Astrocyte (in vitro differentiated cells and primary cell): ENCODE measurements around the gene MLKL. TPM values are rescaled to one million over a fixed set of nuclear protein-coding genes. Genes with fewer than 3 reads are reported as not detected.
"Not testable (repeated sequence)": the region's sequence is repeated elsewhere in the genome, so short reads cannot be mapped to it uniquely, and the experiment has no call there.

Experiments used
- DNase-seq: peaks from one replicate; pipeline ENCODE4 v3.0.0-alpha.2; 2010; ENCODE audit warnings: low read depth
- FAIRE-seq: peaks from 2 replicates; lab custom pipeline; 2011; peaks lifted over from hg19 to GRCh38; lab: Jason Lieb, UNC
- H2AFZ ChIP-seq: 2 replicates; pipeline ENCODE4 v1.6.0; 2012; ENCODE audit warnings: low read depth, low read length, inconsistent platforms
- H3K27ac ChIP-seq: 2 replicates; pipeline ENCODE4 v1.5.1; 2011; ENCODE audit warnings: low read depth, low read length, inconsistent platforms
- H3K27me3 ChIP-seq: 2 replicates; pipeline ENCODE4 v1.6.0; 2011; ENCODE audit warnings: low read length, inconsistent platforms; ENCODE audit not compliant: insufficient read depth
- H3K36me3 ChIP-seq: 2 replicates; pipeline ENCODE4 v1.5.1; 2011; ENCODE audit warnings: low read length, inconsistent platforms; ENCODE audit not compliant: insufficient read depth
- H3K4me1 ChIP-seq: 2 replicates; pipeline ENCODE4 v1.5.1; 2011; ENCODE audit warnings: low read length, inconsistent platforms; ENCODE audit not compliant: insufficient read depth
- H3K4me2 ChIP-seq: 2 replicates; pipeline ENCODE4 v1.6.0; 2012; ENCODE audit warnings: low read length, inconsistent platforms
- H3K4me3 ChIP-seq: 2 replicates; pipeline ENCODE4 v1.5.1; 2011; ENCODE audit warnings: low read depth, mild to moderate bottlenecking, low read length, inconsistent platforms; ENCODE audit not compliant: insufficient read depth
- H3K79me2 ChIP-seq: 2 replicates; pipeline ENCODE4 v1.6.0; 2012; ENCODE audit warnings: mild to moderate bottlenecking, low read length, inconsistent platforms; ENCODE audit not compliant: insufficient read depth
- H3K9ac ChIP-seq: 2 replicates; pipeline ENCODE4 v1.6.0; 2012; ENCODE audit warnings: mild to moderate bottlenecking, low read length, inconsistent platforms
- H3K9me3 ChIP-seq: 2 replicates; pipeline ENCODE4 v1.5.1; 2012; ENCODE audit warnings: low read depth, mild to moderate bottlenecking, low read length, inconsistent platforms; ENCODE audit not compliant: insufficient read depth
- H4K20me1 ChIP-seq: 2 replicates; pipeline ENCODE4 v1.6.0; 2012; ENCODE audit warnings: low read length, inconsistent platforms; ENCODE audit not compliant: insufficient read depth
- H3K27ac Mint-ChIP-seq: one replicate; pipeline ENCODE4 v1.8.0; 2021; ENCODE audit warnings: mild to moderate bottlenecking, mixed read lengths; ENCODE audit not compliant: unreplicated experiment
- H3K27me3 Mint-ChIP-seq: one replicate; pipeline ENCODE4 v1.8.0; 2021; ENCODE audit warnings: low read depth, mixed read lengths; ENCODE audit not compliant: unreplicated experiment
- H3K36me3 Mint-ChIP-seq: one replicate; pipeline ENCODE4 v1.8.0; 2021; ENCODE audit warnings: low read depth, mixed read lengths; ENCODE audit not compliant: unreplicated experiment
- H3K4me1 Mint-ChIP-seq: one replicate; pipeline ENCODE4 v1.8.0; 2021; ENCODE audit warnings: low read depth, mixed read lengths; ENCODE audit not compliant: unreplicated experiment
- H3K4me3 Mint-ChIP-seq: one replicate; pipeline ENCODE4 v1.8.0; 2021; ENCODE audit warnings: mild to moderate bottlenecking, moderate library complexity, mixed read lengths; ENCODE audit not compliant: unreplicated experiment
- H3K9me3 Mint-ChIP-seq: one replicate; pipeline ENCODE4 v1.8.0; 2021; ENCODE audit warnings: mild to moderate bottlenecking, mixed read lengths; ENCODE audit not compliant: unreplicated experiment
- EZH2 ChIP-seq: IDR thresholded peaks from 2 replicates; pipeline ENCODE4 v1.6.1; 2012; ENCODE audit warnings: mild to moderate bottlenecking, low read length, inconsistent platforms; ENCODE audit not compliant: insufficient read depth
- total RNA-seq: library from RNA; stranded (reverse); gene quantifications from 2 replicates; pipeline ENCODE4 v1.2.1, GENCODE V29; 2021
- TF ChIP-seq, protein P1 (sequence below): IDR thresholded peaks from 2 replicates; pipeline ENCODE4 v1.5.1; 2011; ENCODE audit warnings: low read depth, mild to moderate bottlenecking, inconsistent platforms, low read length, moderate library complexity; ENCODE audit not compliant: insufficient read depth

The MLKL gene
- total RNA-seq, 1 donor from 2014 or later: 6.2 TPM

- Mint-ChIP-seq H3K27me3 (peaks cover 24% of the 10 kb centered on the region), H3K27ac (no peak overlapping the region), H3K4me3 (no peak overlapping the region), H3K36me3 (peaks cover 5% of the 10 kb centered on the region), H3K4me1 (peaks cover 3% of the 10 kb centered on the region), H3K9me3 (peaks cover 10% of the 10 kb centered on the region)
- H4K20me1 ChIP-seq: no peaks in the 10 kb centered on the region
- peak; percentile 75 for DNase-seq
- H3K27me3 ChIP-seq: no peaks in the 10 kb centered on the region
- no peak for TF ChIP-seq EZH2
- TF ChIP-seq, protein P1, sequence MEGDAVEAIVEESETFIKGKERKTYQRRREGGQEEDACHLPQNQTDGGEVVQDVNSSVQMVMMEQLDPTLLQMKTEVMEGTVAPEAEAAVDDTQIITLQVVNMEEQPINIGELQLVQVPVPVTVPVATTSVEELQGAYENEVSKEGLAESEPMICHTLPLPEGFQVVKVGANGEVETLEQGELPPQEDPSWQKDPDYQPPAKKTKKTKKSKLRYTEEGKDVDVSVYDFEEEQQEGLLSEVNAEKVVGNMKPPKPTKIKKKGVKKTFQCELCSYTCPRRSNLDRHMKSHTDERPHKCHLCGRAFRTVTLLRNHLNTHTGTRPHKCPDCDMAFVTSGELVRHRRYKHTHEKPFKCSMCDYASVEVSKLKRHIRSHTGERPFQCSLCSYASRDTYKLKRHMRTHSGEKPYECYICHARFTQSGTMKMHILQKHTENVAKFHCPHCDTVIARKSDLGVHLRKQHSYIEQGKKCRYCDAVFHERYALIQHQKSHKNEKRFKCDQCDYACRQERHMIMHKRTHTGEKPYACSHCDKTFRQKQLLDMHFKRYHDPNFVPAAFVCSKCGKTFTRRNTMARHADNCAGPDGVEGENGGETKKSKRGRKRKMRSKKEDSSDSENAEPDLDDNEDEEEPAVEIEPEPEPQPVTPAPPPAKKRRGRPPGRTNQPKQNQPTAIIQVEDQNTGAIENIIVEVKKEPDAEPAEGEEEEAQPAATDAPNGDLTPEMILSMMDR: peak; percentile 43
- FAIRE-seq: no peak
- no peak overlapping the region for H3K4me3 ChIP-seq
- peaks cover 4% of the 10 kb centered on the region for H3K9me3 ChIP-seq
- peak overlapping the region; percentile 19 for H3K27ac ChIP-seq
- peak overlapping the region; percentile 76 for H2AFZ ChIP-seq
- H3K9ac ChIP-seq: peak overlapping the region; percentile 41
- H3K79me2 ChIP-seq: no peaks in the 10 kb centered on the region
- H3K36me3 ChIP-seq: no peaks in the 10 kb centered on the region
- H3K4me2 ChIP-seq: peak overlapping the region; percentile 69
- H3K4me1 ChIP-seq: peaks cover 11% of the 10 kb centered on the region
These were observed 24.3 kb upstream of the MLKL start for GRCh38 chr16:74724820-74725549.

DNA sequence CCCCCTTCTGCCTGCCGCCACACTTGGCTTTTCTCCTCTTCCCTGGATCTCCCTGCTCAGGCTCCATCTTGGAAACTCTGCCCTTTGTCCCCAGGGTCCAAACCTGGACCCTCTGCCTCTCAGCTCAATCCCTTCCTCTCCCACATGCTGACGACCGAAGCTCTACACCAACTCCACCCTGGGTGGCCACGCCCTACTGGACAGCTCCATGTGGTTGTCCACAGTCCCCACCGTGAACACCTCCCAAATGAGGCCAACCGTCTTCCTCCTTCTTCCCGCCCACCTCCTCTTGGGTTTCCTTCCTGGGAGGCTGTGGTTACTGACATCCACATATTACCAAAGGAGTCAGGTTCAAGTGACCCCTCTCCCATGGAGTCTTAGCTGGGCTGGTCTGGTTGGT lies 22.6 kb upstream of the MLKL start:
- Histone ChIP-seq H4K20me1 (no peaks in the 10 kb centered on the region), H3K4me3 (no peak overlapping the region), H3K4me1 (peaks cover 11% of the 10 kb centered on the region), H3K36me3 (no peaks in the 10 kb centered on the region), H3K27ac (no peak overlapping the region), H2AFZ (no peak overlapping the region), H3K4me2 (no peak overlapping the region), H3K9ac (no peak overlapping the region), H3K9me3 (peaks cover 4% of the 10 kb centered on the region), H3K79me2 (no peaks in the 10 kb centered on the region), H3K27me3 (no peaks in the 10 kb centered on the region)
- DNase-seq: no peak
- peaks cover 10% of the 10 kb centered on the region for H3K9me3 Mint-ChIP-seq
- H3K36me3 Mint-ChIP-seq: peaks cover 5% of the 10 kb centered on the region
- H3K4me3 Mint-ChIP-seq: no peak overlapping the region
- no peak overlapping the region for H3K27ac Mint-ChIP-seq
- H3K27me3 Mint-ChIP-seq: peaks cover 24% of the 10 kb centered on the region
- FAIRE-seq: no peak
- TF ChIP-seq, protein P1: no peak
- TF ChIP-seq EZH2: no peak
- H3K4me1 Mint-ChIP-seq: no peaks in the 10 kb centered on the region

GRCh38 chr16:74722156-74722555 lies 21.5 kb upstream of the MLKL start:
- H3K36me3 ChIP-seq, H3K36me3 Mint-ChIP-seq, H2AFZ ChIP-seq, H3K4me3 ChIP-seq, H3K27me3 ChIP-seq, FAIRE-seq, H3K4me3 Mint-ChIP-seq, H3K9me3 ChIP-seq, H3K9ac ChIP-seq, H3K27ac ChIP-seq, H3K4me2 ChIP-seq, H3K79me2 ChIP-seq, DNase-seq, H3K4me1 Mint-ChIP-seq, H3K27ac Mint-ChIP-seq, H4K20me1 ChIP-seq: not testable (repeated sequence)
- peaks cover 11% of the 10 kb centered on the region for H3K4me1 ChIP-seq
- Mint-ChIP-seq H3K9me3 (peaks cover 14% of the 10 kb centered on the region), H3K27me3 (peaks cover 34% of the 10 kb centered on the region)
